HCT116 (cell line): ENCODE measurements around the gene RFXANK. TPM values are rescaled to one million over a fixed set of nuclear protein-coding genes. Genes with fewer than 3 reads are reported as not detected.

ENCODE experiments used
- ATAC-seq: fragments of 200-7000 bp; cut with Tn5 transposase; 2 replicates; pipeline ENCODE4 v1.9.1; 2020; ENCODE audit warnings: mild to moderate bottlenecking, moderate library complexity
- BruUV-seq: library from RNA; stranded (reverse); fragments of 400-500 nt; replicated peaks from 2 replicates; lab custom pipeline; 2021; lab: Mats Ljungman, UMichigan
- CTCF ChIA-PET: fragments of 300-600 bp; sonication (Branson Sonifier 250); formaldehyde crosslinking; loops from one replicate; lab custom pipeline; 2021; ENCODE audit warnings: antibody characterized with exemption; lab: Charles Lee
- POLR2A ChIA-PET: fragments of 300-600, 350-600 bp; sonication (Branson Sonifier 250); formaldehyde crosslinking; loops from one replicate; lab custom pipeline; 2021; ENCODE audit warnings: antibody characterized with exemption; lab: Charles Lee
- RAD21 ChIA-PET, 2 experiments: fragments of 300-600 bp; sonication (Branson Sonifier 250); formaldehyde crosslinking; loops; one replicate each; lab custom pipeline; 2023; ENCODE audit warnings: low total read pairs in 2 of 2; ENCODE audit not compliant: uncharacterized antibody in 2 of 2, unreplicated experiment in 2 of 2, low non-redundant PET in 1 of 2; lab: Charles Lee
- DNase-seq: peaks from one replicate; pipeline ENCODE4 v3.0.0-alpha.2; 2010; ENCODE audit warnings: low read depth, low spot score
- H2AFZ ChIP-seq: fragments of 200-600 bp; shearing (Covaris generic), sonication (generic); 2 replicates; pipeline ENCODE4 v1.6.1; 2017; ENCODE audit warnings: low read depth, mixed run types, mixed read lengths, antibody characterized with exemption, low read length; ENCODE audit not compliant: poor library complexity, severe bottlenecking
- H3K27ac ChIP-seq: 2 replicates; pipeline ENCODE4 v1.5.1; 2012; ENCODE audit warnings: low read depth, low read length
- H3K27me3 ChIP-seq: fragments of 200-600 bp; sonication (generic); 2 replicates; pipeline ENCODE4 v1.6.1; 2016; ENCODE audit warnings: mixed run types, low read length, mixed read lengths; ENCODE audit not compliant: insufficient read depth
- H3K36me3 ChIP-seq, 2 experiments: fragments of 200-500 bp in 1 of 2; fragments of 200-600 bp in 1 of 2; sonication (Bioruptor generic) in 1 of 2; sonication (generic) in 1 of 2; 2 replicates each; pipeline versions ENCODE4 v1.5.1 to v1.6.1; 2014 to 2016; ENCODE audit warnings: low read length in 2 of 2, inconsistent platforms in 1 of 2, mixed read lengths in 1 of 2, mixed run types in 1 of 2; ENCODE audit not compliant: insufficient read depth in 2 of 2, control insufficient read depth in 1 of 2
- H3K4me1 ChIP-seq, 2 experiments: fragments of 200-600 bp in 1 of 2; sonication (generic) in 1 of 2; 2 replicates each; pipeline versions ENCODE4 v1.5.1 to v1.6.1; 2012 to 2017; ENCODE audit warnings: low read length in 2 of 2, inconsistent platforms in 1 of 2, mild to moderate bottlenecking in 1 of 2, mixed read lengths in 1 of 2, mixed run types in 1 of 2, moderate library complexity in 1 of 2; ENCODE audit not compliant: insufficient read depth in 2 of 2, control insufficient read depth in 1 of 2
- H3K4me2 ChIP-seq: fragments of 200-600 bp; sonication (generic); 2 replicates; pipeline ENCODE4 v1.6.1; 2017; ENCODE audit warnings: mixed run types, low read length, mixed read lengths
- H3K4me3 ChIP-seq, 2 experiments: fragments of 200-600 bp in 1 of 2; sonication (generic) in 1 of 2; replicated peaks in 1 of 2; 2 replicates each; pipeline ENCODE4 v1.5.1; 2011 to 2016; ENCODE audit warnings: low read length in 2 of 2, control low read depth in 1 of 2, low read depth in 1 of 2, mild to moderate bottlenecking in 1 of 2, mixed read lengths in 1 of 2, mixed run types in 1 of 2
- H3K79me2 ChIP-seq: fragments of 200-600 bp; sonication (generic); 2 replicates; pipeline ENCODE4 v1.6.1; 2017; ENCODE audit warnings: mild to moderate bottlenecking, mixed run types, low read length, moderate library complexity, mixed read lengths; ENCODE audit not compliant: insufficient read depth
- H3K9ac ChIP-seq: fragments of 200-600 bp; sonication (generic); 2 replicates; pipeline ENCODE4 v1.6.1; 2016; ENCODE audit warnings: low read length, mixed read lengths
- H3K9me2 ChIP-seq: fragments of 200-600 bp; sonication (generic), shearing (Covaris generic); 2 replicates; pipeline ENCODE4 v1.6.1; 2017; ENCODE audit warnings: mixed run types, mild to moderate bottlenecking, moderate library complexity; ENCODE audit not compliant: insufficient read depth
- H3K9me3 ChIP-seq, 2 experiments: fragments of 200-500 bp in 1 of 2; fragments of 200-600 bp in 1 of 2; sonication (Bioruptor generic) in 1 of 2; sonication (generic) in 1 of 2; 2 replicates each; pipeline ENCODE4 v1.6.1; 2014 to 2017; ENCODE audit warnings: low read length in 2 of 2, mixed read lengths in 2 of 2, inconsistent platforms in 1 of 2, low read depth in 1 of 2, mild to moderate bottlenecking in 1 of 2, mixed run types in 1 of 2, moderate library complexity in 1 of 2; ENCODE audit not compliant: control insufficient read depth in 1 of 2, insufficient read depth in 1 of 2
- H4K20me1 ChIP-seq: fragments of 200-600 bp; sonication (generic), shearing (Covaris generic); 2 replicates; pipeline ENCODE4 v1.6.1; 2017; ENCODE audit warnings: mixed run types, mild to moderate bottlenecking, moderate library complexity; ENCODE audit not compliant: insufficient read depth
- ATF3 ChIP-seq: IDR thresholded peaks from 2 replicates; pipeline ENCODE4 v1.6.1; 2012
- CEBPB ChIP-seq: IDR thresholded peaks from 2 replicates; pipeline ENCODE4 v1.6.1; 2012; ENCODE audit warnings: low read depth
- EGR1 ChIP-seq: IDR thresholded peaks from 2 replicates; pipeline ENCODE4 v1.6.1; 2012; ENCODE audit warnings: low read depth
- EZH2 ChIP-seq: fragments of 200-600 bp; sonication (generic); IDR thresholded peaks from 2 replicates; pipeline ENCODE4 v1.6.1; 2017; ENCODE audit warnings: antibody characterized with exemption, mixed run types
- FOSL1 ChIP-seq: IDR thresholded peaks from 2 replicates; pipeline ENCODE4 v1.6.1; 2012; ENCODE audit warnings: low read depth
- JUND ChIP-seq: IDR thresholded peaks from 2 replicates; pipeline ENCODE4 v1.6.1; 2012
- MAX ChIP-seq: IDR thresholded peaks from 2 replicates; pipeline ENCODE4 v1.6.1; 2012
- SIN3A ChIP-seq: IDR thresholded peaks from 2 replicates; pipeline ENCODE4 v1.6.1; 2012; ENCODE audit warnings: low read depth
- SRF ChIP-seq: IDR thresholded peaks from 2 replicates; pipeline ENCODE4 v1.6.1; 2012; ENCODE audit warnings: low read depth
- TCF7L2 ChIP-seq: IDR thresholded peaks from 2 replicates; pipeline ENCODE4 v1.7.0; 2011; ENCODE audit warnings: borderline replicate concordance, inconsistent platforms; ENCODE audit not compliant: insufficient read depth, insufficient read length; ENCODE audit errors: extremely low read depth
- ZBTB33 ChIP-seq: IDR thresholded peaks from 2 replicates; pipeline ENCODE4 v1.6.1; 2011; ENCODE audit warnings: mild to moderate bottlenecking, low read length, moderate library complexity; ENCODE audit not compliant: insufficient replicate concordance; ENCODE audit errors: extremely low read depth
- ZNF274 ChIP-seq: fragments of 200-500 bp; sonication (Bioruptor generic); IDR thresholded peaks from 2 replicates; pipeline ENCODE4 v1.6.1; 2014; ENCODE audit warnings: mild to moderate bottlenecking, low read depth, low read length, inconsistent platforms
- intact Hi-C: fragments of 100-400 bp; cut with micrococcal nuclease; formaldehyde crosslinking; loops from 2 replicates; pipeline ENCODE4 v1.10.0; 2022
- total RNA-seq: library from RNA; stranded (reverse); gene quantifications from one replicate; pipeline ENCODE4 v1.2.1, GENCODE V29; 2021; ENCODE audit not compliant: unreplicated experiment

Gene RFXANK
- total RNA-seq, 1 experiment from 2014 or later, result 78.9 TPM

GRCh38 chr19:19152668-19153384 lies 39.2 kb upstream of the RFXANK start:
- RAD21 ChIA-PET, result no interaction called here
- no peak overlapping the region for H3K9ac ChIP-seq
- H3K79me2 ChIP-seq, result no peaks in the 10 kb centered on the region
- no peak overlapping the region for H2AFZ ChIP-seq
- no peaks in the 10 kb centered on the region for H3K4me1 ChIP-seq
- H3K27me3 ChIP-seq, result no peaks in the 10 kb centered on the region
- TF ChIP-seq SIN3A (no peak), ATF3 (no peak), MAX (no peak), JUND (no peak)
- H4K20me1 ChIP-seq, result no peaks in the 10 kb centered on the region
- ATAC-seq (no peak), DNase-seq (no peak)
- CTCF ChIA-PET, result no interaction called here
- H3K4me3 ChIP-seq, result no peak overlapping the region
- no peaks in the 10 kb centered on the region; a peak in 2 of 4 replicates for H3K36me3 ChIP-seq
- H3K4me2 ChIP-seq, result no peak overlapping the region
- no TSS peak for BruUV-seq
- intact Hi-C loops, result no loop called here
- no peaks in the 10 kb centered on the region for H3K9me2 ChIP-seq
- no peaks in the 10 kb centered on the region for H3K9me3 ChIP-seq
- POLR2A ChIA-PET, result no interaction called here
- H3K27ac ChIP-seq, result no peak overlapping the region

GRCh38 chr19:19154768-19155494 lies 37.1 kb upstream of the RFXANK start:
- no peaks in the 10 kb centered on the region for H3K79me2 ChIP-seq
- DNase-seq (no peak), ATAC-seq (no peak)
- no peaks in the 10 kb centered on the region for H3K9me3 ChIP-seq
- no peak overlapping the region for H2AFZ ChIP-seq
- TF ChIP-seq SRF (no peak), EZH2 (no peak), TCF7L2 (no peak), ZBTB33 (no peak), FOSL1 (no peak), ZNF274 (no peak), EGR1 (no peak), ATF3 (no peak), CEBPB (no peak)
- H4K20me1 ChIP-seq, result no peaks in the 10 kb centered on the region
- ChIA-PET POLR2A (interaction anchor here (1.0 kb wide), 1 partner anchor 9 kb away, joined by 3 read pairs; no protein-coding TSS in a partner anchor), RAD21 (no interaction called here), CTCF (no interaction called here)
- H3K4me1 ChIP-seq, result no peaks in the 10 kb centered on the region
- H3K36me3 ChIP-seq, result no peaks in the 10 kb centered on the region; a peak in 1 of 4 replicates
- intact Hi-C loops, result no loop called here
- no peak overlapping the region for H3K4me3 ChIP-seq
- no peaks in the 10 kb centered on the region for H3K27me3 ChIP-seq
- no peak overlapping the region for H3K27ac ChIP-seq
- H3K4me2 ChIP-seq, result no peak overlapping the region
- H3K9ac ChIP-seq, result no peak overlapping the region
- H3K9me2 ChIP-seq, result no peaks in the 10 kb centered on the region
- no TSS peak for BruUV-seq
